ENCODE measurements around the gene ZNF529. TPM values are rescaled to one million over a fixed set of nuclear protein-coding genes. Genes with fewer than 3 reads are reported as not detected.

The ZNF529 gene
- polyA plus RNA-seq, 6 donors from 2014 or later, result 5.9 to 10.8 (median 9.5) TPM

GRCh38 chr19:36547001-36547732, 25.9 kb downstream of the ZNF529 start:
- no peak overlapping the region for H3K4me3 Mint-ChIP-seq

GRCh38 chr19:36528921-36529518, 44.1 kb downstream of the ZNF529 start:
- Mint-ChIP-seq H3K4me3 (peak overlapping the region; percentile 94 to 100 (median 98)), H3K27me3 (no peaks in the 10 kb centered on the region), H3K27ac (peak overlapping the region; percentile 92 to 99 (median 96)), H3K9me3 (peaks cover 0 to 46% (median 18%) of the 10 kb centered on the region in 7 donors), H3K36me3 (peaks cover 12 to 16% of the 10 kb centered on the region in 2 donors), H3K4me1 (peaks cover 20 to 44% (median 29%) of the 10 kb centered on the region in 3 donors)
- ATAC-seq (ENCODE audit: low read depth in 2 of 2) (peak; percentile 2 to 4), DNase-seq (no peak)

More at GRCh38 chr19:36547001-36547732, 25.9 kb downstream of the ZNF529 start:
- DNase-seq (no peak), ATAC-seq (ENCODE audit: low read depth in 2 of 2) (no peak)
- no peak overlapping the region for H3K27ac Mint-ChIP-seq
- no peaks in the 10 kb centered on the region for H3K27me3 Mint-ChIP-seq
- no peaks in the 10 kb centered on the region for H3K4me1 Mint-ChIP-seq
- H3K36me3 Mint-ChIP-seq, result peaks cover 74 to 76% of the 10 kb centered on the region in 2 donors
- H3K9me3 Mint-ChIP-seq, result peaks cover 23 to 95% (median 92%) of the 10 kb centered on the region in 7 donors

GRCh38 chr19:36528194-36528920, 44.7 kb downstream of the ZNF529 start, which contains the start of gene ZNF260:
Gene ZNF260 (minus strand): TSS chr19:36528271. CDS start chr19:36515238, 13,033 bp downstream.
- Mint-ChIP-seq H3K9me3 (peaks cover 0 to 40% (median 15%) of the 10 kb centered on the region in 7 donors), H3K27me3 (no peaks in the 10 kb centered on the region), H3K4me3 (peak within 1 kb of the TSS; percentile 94 to 100 (median 98)), H3K27ac (peak within 1 kb of the TSS; percentile 92 to 99 (median 97)), H3K36me3 (peaks cover 18% of the 10 kb centered on the region in 2 donors), H3K4me1 (peaks cover 20 to 44% (median 29%) of the 10 kb centered on the region in 3 donors)
- ATAC-seq (ENCODE audit: low read depth in 2 of 2), result peak; percentile 85 to 87
- DNase-seq, result peak; percentile 90

DNA sequence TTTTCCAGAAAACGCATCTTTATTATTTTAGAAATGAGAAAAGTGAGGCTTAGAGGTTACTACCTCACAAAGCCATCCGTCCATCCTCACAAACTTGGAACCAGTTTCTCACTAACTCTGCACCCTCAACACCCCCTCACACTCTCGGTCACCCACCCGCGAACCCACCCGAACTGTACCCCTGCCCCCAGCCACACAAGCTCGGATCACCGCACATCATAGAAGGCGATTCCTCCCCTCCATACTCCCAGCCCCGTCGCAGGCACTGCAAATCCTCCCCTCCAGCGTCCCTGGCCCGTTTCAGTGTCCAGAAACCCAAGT, 45.3 kb downstream of the ZNF529 start:
- H3K4me3 Mint-ChIP-seq, result peak overlapping the region; percentile 94 to 100 (median 98)
- H3K36me3 Mint-ChIP-seq, result peaks cover 22 to 23% of the 10 kb centered on the region in 2 donors
- no peak for DNase-seq
- H3K27me3 Mint-ChIP-seq, result no peaks in the 10 kb centered on the region
- peaks cover 4 to 43% (median 14%) of the 10 kb centered on the region in 7 donors for H3K9me3 Mint-ChIP-seq
- H3K4me1 Mint-ChIP-seq, result peaks cover 20 to 46% (median 29%) of the 10 kb centered on the region in 3 donors
- H3K27ac Mint-ChIP-seq, result peak overlapping the region; percentile 92 to 99 (median 97)
- no peak for ATAC-seq (ENCODE audit: low read depth in 2 of 2)

DNA sequence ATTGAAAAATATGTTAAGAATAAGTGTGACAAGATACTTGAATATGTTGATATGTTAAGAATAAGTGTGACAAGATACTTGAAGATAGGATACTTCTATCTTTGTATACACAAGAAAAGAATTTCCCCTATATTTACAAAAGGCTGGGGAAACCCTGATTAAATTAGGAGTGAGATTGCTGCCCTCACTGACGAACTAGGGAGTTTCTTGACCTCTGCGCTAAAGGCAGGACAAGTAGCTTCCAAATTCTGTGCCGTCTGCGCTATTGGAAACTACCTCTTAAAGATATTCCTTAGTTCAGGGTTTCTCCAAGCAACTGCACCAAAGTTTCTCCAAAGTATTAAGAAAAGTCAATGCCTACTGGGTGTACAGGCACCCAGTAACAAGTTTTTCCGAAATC, 45.8 kb downstream of the ZNF529 start:
- Mint-ChIP-seq H3K4me1 (peaks cover 20 to 48% (median 29%) of the 10 kb centered on the region in 3 donors), H3K27ac (peak overlapping the region in 3 of 6 donors; percentile 95 to 99 (median 99)), H3K36me3 (peaks cover 26 to 27% of the 10 kb centered on the region in 2 donors), H3K27me3 (no peaks in the 10 kb centered on the region), H3K4me3 (peak overlapping the region; percentile 94 to 100 (median 98)), H3K9me3 (peaks cover 5 to 43% (median 16%) of the 10 kb centered on the region in 7 donors)
- ATAC-seq (ENCODE audit: low read depth in 2 of 2), result no peak
- no peak for DNase-seq

- peaks cover 5 to 40% (median 16%) of the 10 kb centered on the region in 7 donors for H3K9me3 Mint-ChIP-seq
- ATAC-seq (ENCODE audit: low read depth in 2 of 2) (no peak), DNase-seq (no peak)
- H3K4me1 Mint-ChIP-seq, result peaks cover 20 to 48% (median 29%) of the 10 kb centered on the region in 3 donors
- H3K27me3 Mint-ChIP-seq, result no peaks in the 10 kb centered on the region
- H3K27ac Mint-ChIP-seq, result peak overlapping the region in 1 of 6 donors; percentile 44
- H3K36me3 Mint-ChIP-seq, result peaks cover 26 to 27% of the 10 kb centered on the region in 2 donors
- H3K4me3 Mint-ChIP-seq, result peak overlapping the region; percentile 7 to 100 (median 82)
Observed at GRCh38 chr19:36526581-36526980, 46.5 kb downstream of the ZNF529 start.

DNA sequence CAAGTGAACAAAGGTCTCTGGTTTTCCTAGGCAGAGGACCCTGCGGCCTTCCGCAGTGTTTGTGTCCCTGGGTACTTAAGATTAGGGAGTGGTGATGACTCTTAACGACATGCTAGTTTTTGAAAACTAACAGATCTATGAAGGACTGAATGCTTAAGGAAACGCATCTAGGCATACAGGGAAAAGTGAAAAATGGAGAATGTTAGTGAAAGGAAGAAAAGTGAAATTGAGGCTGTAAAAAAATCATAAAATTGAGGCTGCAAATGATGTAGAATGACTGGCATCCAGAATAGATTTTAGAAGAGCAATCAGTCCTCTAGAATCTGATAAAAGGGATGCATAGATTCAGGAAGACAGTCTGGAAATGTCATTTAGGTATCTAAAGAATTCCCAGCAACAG, 48.5 kb downstream of the ZNF529 start:
- Mint-ChIP-seq H3K27ac (no peak overlapping the region), H3K4me3 (peak overlapping the region in 2 of 8 donors; percentile 32 to 66)

DNA sequence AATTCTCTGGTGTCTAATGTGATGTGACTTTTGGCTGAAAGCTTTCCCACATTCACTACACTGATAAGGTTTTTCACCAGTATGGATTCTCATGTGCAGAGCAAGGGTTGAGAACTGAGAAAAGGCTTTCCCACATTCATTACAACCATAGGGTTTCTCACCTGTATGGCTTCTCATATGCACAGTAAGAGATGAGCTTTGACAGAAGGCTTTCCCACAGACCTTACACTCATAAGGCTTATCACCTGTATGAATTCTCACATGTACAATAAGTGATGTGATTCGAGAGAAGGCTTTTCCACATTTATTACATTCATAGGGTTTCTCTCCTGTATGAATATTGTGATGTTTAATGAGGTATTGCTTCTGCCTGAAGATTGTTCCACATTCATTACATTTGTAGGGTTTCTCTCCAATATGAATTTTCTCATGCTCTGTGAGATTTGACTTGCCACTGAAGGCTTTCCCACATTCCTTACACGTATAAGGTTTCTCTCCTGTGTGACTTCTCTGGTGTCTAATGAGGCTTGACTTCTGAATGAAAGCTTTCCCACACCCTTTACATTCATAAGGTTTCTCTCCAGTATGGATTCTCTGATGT, 59.0 kb downstream of the ZNF529 start:
- H3K4me1 Mint-ChIP-seq, result peaks cover 0 to 2% (median 0%) of the 10 kb centered on the region in 3 donors
- H3K9me3 Mint-ChIP-seq, result peaks cover 4 to 86% (median 83%) of the 10 kb centered on the region in 7 donors
- ATAC-seq (ENCODE audit: low read depth in 2 of 2) (no peak), DNase-seq (no peak)
- no peaks in the 10 kb centered on the region for H3K27me3 Mint-ChIP-seq
- no peak overlapping the region for H3K4me3 Mint-ChIP-seq
- H3K36me3 Mint-ChIP-seq, result peaks cover 38 to 45% of the 10 kb centered on the region in 2 donors
- no peak overlapping the region for H3K27ac Mint-ChIP-seq

More for the DNA sequence above, 48.5 kb downstream of the ZNF529 start:
- peaks cover 34 to 36% of the 10 kb centered on the region in 2 donors for H3K36me3 Mint-ChIP-seq
- H3K9me3 Mint-ChIP-seq, result peaks cover 5 to 51% (median 30%) of the 10 kb centered on the region in 7 donors
- no peaks in the 10 kb centered on the region for H3K27me3 Mint-ChIP-seq
- peaks cover 20 to 46% (median 29%) of the 10 kb centered on the region in 3 donors for H3K4me1 Mint-ChIP-seq
- ATAC-seq (ENCODE audit: low read depth in 2 of 2) (no peak), DNase-seq (no peak)

- H3K27me3 Mint-ChIP-seq, result no peaks in the 10 kb centered on the region
- no peaks in the 10 kb centered on the region for H3K4me1 Mint-ChIP-seq
- ATAC-seq (ENCODE audit: low read depth in 2 of 2) (no peak), DNase-seq (no peak)
- peaks cover 4 to 70% (median 51%) of the 10 kb centered on the region in 7 donors for H3K9me3 Mint-ChIP-seq
- peaks cover 7 to 9% of the 10 kb centered on the region in 2 donors for H3K36me3 Mint-ChIP-seq
- H3K4me3 Mint-ChIP-seq, result no peak overlapping the region
- no peak overlapping the region for H3K27ac Mint-ChIP-seq
Observed at GRCh38 chr19:36508325-36508724, 64.8 kb downstream of the ZNF529 start.

- no peak for DNase-seq
- Mint-ChIP-seq H3K9me3 (peaks cover 6 to 62% (median 46%) of the 10 kb centered on the region in 7 donors), H3K36me3 (peaks cover 0 to 26% of the 10 kb centered on the region in 2 donors), H3K27ac (no peak overlapping the region), H3K27me3 (no peaks in the 10 kb centered on the region), H3K4me1 (no peaks in the 10 kb centered on the region), H3K4me3 (no peak overlapping the region)
- ATAC-seq (ENCODE audit: low read depth in 2 of 2), result no peak
Observed at GRCh38 chr19:36501973-36502372, 71.1 kb downstream of the ZNF529 start.

- no peaks in the 10 kb centered on the region for H3K27me3 Mint-ChIP-seq
- no peak for ATAC-seq (ENCODE audit: low read depth in 2 of 2)
Observed at GRCh38 chr19:36497001-36497400, 76.1 kb downstream of the ZNF529 start.

More at GRCh38 chr19:36497001-36497400, 76.1 kb downstream of the ZNF529 start:
- no peak for DNase-seq
- Mint-ChIP-seq H3K36me3 (peaks cover 0 to 7% of the 10 kb centered on the region in 2 donors), H3K4me3 (no peak overlapping the region), H3K9me3 (peaks cover 5 to 34% (median 17%) of the 10 kb centered on the region in 7 donors), H3K27ac (no peak overlapping the region), H3K4me1 (peaks cover 8 to 9% (median 9%) of the 10 kb centered on the region in 3 donors)

All from naive B cell (primary cell).